Effector CD4-positive, alpha-beta T cell (primary cell): ENCODE data around the gene CLNK.
A peak's percentile ranks its signal among the peaks of the same experiment; 100 is the strongest.

Experiments
- DNase-seq: peaks from one replicate; pipeline ENCODE4 v3.0.0-alpha.2; 2020

CLNK gene

DNA sequence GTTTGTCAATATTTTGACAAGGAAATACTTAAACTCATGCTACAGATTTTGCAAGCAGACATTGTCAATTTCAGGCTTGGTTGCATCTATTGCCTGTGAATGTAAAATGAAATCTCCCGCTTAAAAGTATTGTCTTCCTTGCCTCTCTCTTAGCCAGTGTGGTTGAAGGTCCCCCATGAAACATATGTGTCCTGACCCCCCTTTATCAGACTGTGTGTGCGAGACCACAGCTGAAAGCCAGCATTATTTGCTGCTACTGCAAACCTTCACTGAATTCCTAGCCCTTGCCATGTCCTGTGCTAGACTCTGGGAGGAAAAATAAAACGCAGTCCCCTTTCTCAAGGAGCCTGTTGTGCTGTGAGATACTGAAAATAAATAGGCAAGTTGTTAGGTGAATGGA is 16.6 kb upstream of the CLNK start:
- DNase-seq = no peak

DNA sequence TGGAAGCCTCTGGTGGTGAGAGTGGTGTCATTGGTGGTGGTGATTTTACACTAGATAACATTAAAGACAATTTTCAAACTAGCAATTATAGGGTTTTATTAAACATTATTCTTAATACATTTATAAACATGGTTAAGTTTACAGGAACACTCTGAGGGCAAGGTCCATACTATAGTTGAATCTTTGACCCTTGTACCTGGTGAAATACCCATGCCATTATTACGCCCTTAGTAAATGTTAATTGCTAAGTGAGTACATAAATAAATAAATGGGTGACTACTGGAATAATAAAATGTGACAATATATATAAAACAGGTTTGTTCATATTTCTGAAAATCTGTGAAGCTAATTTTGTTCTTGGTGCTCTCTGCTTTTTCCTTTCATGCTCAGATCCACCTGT is 13.6 kb upstream of the CLNK start:
- DNase-seq = no peak

DNA sequence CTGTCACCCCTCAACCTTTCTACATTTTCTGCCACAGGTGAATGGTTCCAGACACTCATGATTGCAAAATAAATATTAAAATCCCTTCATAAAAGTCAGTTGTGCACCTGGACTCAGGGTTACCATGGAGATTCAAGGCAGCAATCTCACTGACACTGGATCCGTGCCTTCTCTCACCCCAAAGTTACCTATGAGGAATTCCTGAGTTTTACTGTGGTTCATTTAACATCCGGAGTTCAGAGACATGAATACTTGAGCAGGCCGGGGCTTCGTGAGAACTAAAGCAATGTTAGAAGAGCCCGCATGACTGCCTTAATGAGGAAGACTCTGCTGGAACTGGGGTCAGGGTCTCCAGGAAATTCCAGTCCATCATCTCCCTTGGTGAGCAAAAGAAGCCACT is 12.5 kb upstream of the CLNK start:
- DNase-seq = no peak

DNA sequence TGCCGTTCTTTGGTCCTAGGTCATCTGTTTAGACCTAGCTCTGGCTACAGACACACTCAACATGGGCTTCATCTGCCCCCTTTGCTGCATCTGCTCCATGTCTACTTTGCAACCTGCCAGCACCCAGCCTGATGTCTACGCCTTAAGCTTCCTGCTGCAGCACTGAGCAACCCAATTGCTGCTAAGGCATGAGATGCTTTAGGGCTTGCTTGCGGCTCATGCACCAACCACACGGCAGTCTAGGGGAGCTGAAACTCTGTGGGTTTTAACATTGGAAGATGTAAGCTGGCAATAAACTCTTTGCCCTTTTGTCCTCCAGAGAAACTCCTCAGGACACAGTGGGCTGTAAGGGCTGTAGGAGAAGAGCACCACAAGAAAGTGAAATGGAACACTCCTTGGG is 11.7 kb upstream of the CLNK start:
- DNase-seq = no peak

DNA sequence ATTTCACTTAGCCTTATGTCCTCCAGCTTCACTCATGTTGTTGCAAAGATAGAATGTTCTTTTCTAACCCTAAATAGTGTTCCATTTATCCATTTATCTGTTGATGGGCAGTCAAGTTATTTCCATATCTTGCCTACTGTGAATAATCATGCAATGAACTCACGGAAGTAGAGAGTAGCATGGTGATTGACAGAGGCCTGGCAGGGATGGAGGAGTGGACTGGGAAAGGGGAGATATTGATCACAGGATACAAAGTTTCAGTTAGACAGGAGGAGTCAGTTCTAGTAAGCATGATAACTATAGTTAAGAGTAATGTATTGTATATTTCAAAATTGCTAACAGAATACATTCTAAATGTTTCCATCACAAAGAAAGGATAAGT is 10.3 kb upstream of the CLNK start:
- DNase-seq = no peak

DNA sequence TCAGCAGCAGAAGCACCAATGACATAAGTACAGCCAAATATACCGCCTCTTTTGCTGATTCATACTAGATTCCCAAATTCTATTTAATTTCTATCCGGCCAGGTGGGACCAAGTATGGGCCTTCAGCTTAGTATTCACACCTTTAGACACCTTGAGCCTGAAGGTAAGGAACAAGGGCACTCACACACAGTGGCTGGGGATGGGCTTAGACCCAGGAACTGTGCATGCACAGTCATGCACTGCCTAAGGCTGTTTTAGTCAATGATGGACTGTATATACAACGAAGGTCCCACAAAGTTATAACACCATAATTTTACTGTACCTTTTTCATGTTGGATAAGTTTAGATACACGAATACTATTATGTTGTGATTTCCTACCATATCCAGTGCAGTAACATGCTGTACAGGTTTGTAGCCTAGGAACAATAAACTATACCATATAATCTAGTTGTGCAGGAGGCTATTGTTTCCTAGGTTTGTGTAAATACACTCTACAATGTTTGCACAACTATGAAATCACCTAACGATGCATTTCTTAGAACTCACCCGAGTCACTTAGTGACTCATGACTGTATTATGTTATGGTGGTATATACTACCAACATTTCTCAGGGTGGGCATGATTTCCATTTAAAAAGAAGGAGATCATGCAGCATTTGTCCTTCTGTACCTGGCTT is 9.7 kb upstream of the CLNK start:
- no peak for DNase-seq

DNA sequence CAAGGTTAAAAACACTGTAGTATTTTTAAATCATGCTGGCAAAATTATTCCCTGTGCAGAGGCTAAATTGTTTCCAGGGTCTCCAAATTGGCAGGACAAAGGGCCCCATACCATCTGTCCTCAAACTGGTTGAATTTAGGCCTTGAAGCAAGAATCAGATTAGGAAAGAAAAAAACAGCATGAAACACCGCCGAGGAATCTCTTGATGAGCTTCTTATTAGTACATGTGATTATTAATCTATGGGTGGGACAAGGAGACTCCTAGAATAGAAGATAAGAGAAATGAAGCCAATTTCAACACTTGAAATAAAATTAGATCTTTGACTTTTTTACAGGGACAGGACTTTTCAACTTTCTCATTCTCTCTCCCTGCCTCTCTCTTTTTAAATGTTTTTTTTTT is 7.1 kb upstream of the CLNK start:
- no peak for DNase-seq

DNA sequence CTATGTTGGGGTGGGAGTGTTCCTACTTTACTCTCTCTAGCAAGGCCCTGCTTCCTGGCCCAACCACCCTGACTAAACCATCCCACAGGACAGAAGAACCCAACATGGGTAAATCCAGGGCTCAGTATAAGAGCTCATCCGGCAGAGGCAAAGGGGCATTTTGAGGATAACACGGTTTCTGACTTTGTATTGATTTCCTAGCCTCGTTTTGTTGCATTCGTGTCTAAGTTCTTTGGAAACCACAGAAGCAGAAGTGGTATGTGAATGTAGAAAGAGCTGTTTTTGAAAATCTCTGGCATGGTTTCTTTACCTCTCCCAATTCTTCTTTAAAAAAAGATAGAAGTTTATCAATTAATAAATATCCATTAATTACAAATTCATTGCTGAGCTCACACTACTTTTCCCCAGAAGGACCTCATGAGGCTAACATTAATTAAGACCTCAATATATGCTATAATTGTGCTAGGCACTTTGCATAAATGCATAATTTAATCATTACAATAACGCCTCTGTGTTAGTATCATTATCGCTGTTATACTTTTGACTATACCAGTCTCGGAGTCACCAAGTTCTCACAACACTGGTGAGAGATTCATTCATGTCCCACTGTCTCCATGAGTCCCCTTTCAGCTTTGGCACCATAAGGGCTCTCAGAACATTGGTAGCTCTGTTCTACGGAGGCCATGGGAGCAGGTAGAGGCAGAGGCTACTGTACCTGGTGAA is 5.8 kb upstream of the CLNK start:
- no peak for DNase-seq

DNA sequence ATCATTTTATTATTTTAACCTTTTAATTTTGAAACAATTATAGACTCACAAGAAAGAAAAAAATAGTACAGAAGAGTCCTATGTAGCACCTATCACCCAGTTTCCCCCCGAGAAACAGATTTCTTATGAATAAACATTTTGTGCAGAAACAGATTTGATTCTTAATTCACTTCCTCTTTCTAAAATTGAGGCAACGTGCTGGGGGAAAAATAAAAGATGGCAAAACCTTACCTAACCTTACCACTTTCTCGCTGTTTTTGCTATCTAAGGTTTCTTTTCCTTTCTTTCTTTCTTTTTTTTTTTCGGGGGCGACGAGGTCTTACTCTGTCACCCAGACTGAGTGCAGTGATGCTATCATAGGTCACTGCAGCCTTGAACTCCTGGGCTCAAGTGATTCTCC is 4.3 kb upstream of the CLNK start:
- DNase-seq = no peak

DNA sequence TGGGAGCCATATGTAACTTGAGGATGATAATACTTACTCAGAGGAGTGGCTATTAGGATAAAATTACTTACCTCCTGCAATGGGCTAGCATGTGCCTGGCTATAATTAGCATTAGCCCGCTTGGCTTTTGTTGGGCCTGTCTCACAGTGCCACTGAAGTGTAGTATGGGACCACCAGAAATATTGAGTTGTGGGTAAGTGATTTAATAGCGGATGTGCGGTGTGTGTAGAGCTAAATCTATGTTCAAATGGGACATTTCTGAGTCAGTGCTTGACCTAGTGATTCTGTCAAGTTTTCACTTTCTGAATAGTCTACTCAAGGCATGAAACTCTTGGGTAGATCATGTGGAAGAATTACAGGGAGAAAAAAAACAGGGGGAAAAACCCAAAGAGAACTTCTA is 3.5 kb upstream of the CLNK start:
- no peak for DNase-seq

DNA sequence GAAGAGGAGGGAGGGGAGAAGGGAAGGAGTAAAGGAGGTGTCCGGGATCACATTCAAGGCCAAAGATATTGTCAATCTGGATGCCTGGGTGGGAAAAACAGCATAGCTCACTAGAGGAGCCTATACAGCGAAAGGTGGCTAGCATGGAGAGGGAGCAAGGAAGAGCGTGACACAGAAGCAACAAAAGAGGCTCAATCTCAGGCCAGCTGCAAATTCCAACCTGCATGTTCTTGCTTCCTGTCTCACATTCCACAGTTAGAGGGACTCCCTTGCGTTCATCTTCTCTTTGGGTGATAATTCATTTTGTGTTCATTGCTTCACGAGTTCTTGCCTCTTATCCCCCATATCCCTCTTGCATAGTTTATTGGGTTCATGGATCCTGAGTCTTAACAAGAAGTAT is 3.0 kb upstream of the CLNK start:
- no peak for DNase-seq

DNA sequence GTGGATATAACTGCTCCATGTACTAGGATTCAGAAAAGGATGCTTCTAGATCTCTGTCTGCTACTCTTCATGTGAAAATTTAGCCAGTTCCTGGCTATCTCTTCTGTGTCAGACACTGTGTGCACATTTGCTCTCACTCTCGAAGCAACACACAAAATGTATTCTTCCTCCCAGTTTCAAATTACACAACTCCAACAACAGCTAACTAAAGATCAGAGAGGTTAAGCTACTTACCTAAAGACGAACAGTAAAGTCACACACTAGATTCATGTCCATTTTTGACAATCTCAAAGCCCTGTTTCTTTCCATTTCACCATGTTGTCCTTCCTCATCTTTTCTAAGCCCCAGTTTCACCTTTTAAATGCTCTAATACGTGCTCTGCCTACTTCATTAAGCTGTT is 2.2 kb downstream of the CLNK start:
- no peak for DNase-seq

DNA sequence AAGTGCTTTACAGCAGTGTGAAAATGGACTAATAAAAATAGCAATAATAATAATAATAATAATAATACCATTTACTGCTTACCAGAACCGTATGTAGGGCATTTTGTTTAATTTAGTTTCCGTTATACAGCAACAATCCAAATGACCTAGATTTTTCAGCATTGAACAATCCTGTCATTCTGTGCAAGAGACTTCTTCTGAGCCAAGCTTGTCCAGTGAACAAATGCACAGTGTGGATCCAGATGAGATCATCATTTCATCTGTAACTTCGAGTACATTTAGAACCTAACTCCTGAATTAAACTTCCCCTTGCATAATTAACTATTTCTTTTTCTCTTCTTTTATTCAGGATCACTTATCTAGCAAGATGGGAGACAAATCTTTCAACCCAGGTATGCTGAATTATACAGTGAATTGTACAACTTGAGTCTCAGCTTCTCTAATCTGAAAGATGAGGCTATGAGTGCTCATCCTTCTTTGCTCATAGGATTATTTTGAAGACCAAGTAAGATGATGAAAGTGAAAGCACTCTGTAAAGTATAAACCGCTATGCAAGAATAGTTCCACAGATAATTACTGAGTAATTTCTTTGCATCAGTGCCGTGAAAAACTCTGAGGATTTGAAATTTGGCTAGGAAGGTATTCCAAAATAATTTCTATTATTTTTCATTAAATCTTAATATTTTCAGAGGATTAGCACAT is 6.6 kb downstream of the CLNK start:
- no peak for DNase-seq

DNA sequence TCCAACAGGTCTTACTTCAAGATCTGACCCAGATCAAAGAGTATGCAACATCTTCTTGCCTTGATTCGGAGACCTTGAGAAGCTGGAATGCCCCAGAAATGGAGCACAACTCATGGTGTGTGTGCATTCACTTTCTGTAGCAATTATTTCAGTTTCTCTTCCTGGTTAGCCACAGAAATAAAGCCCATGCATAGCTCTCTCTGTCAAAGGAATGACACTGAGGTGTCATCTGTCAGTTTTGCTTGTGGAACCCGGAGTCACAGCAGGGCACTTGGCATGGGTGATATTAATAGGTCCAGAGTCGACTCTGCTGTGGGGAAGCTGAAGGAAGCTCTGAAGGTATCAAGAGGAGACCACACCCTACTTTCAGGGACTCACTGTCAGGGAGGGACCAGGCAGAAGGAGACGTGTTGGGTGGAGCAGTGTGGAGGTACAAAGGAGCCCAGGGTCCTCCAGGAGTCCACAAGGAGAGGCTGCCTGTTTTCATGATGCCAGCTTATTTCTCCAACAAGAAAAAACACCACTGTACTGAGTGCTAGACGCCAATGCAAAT is 10.7 kb downstream of the CLNK start:
- DNase-seq = no peak

DNA sequence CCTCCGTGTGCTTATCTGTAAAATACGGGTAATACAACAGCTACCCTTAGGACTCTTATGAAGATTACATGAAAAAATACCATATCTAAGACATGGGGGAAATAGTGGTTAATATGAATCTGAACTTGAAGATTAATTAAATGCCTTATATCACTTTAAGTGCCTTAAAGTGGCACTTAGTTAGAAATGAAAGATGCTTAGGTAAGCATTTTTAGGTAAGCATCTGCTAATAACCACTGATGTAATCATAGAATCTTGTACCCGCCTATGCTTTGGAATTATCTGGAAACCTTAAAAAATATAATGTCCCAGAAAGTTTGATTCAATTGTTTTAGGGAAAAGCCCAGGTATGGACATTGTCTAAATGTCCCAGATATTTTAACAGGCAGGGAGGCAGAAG is 12.2 kb downstream of the CLNK start:
- DNase-seq = no peak

DNA sequence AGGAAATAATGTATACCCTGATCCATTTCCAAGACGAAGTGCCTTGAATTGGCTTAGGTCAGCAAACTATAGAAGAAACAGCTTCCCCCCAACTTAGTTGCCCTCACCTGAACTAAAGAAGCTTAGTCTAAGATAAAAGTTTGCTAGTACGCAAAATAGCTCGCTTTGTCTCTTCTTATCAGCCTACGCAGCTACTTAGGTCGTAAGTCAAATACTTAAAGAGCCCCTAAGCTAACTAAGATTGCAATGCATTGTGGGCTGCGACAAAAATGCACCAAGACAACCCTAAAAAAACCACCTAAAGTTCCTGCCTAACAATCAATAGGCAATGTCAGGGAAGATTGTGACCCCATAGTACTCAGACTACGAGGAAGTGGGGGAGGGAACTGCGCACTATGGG is 12.8 kb downstream of the CLNK start:
- DNase-seq = no peak

DNA sequence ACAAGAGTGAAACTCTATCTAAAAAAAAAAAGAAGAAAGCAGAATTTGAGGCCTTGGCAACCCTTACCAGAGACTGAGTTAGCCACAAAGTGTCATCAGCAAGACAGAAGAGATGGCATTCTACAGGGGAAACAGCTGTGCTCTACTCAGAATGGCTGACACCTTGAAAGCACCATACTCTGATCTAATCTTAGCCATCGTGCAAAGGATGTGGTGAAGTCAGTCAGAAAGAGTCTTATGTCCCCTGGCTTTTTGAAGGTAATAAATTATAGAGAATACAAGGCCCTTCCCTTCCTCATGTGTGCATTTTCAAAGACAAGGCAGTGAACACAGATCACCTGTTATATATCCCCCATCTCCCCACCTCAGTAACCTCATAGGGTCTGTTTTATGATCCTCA is 13.2 kb downstream of the CLNK start:
- DNase-seq = peak; percentile 15

DNA sequence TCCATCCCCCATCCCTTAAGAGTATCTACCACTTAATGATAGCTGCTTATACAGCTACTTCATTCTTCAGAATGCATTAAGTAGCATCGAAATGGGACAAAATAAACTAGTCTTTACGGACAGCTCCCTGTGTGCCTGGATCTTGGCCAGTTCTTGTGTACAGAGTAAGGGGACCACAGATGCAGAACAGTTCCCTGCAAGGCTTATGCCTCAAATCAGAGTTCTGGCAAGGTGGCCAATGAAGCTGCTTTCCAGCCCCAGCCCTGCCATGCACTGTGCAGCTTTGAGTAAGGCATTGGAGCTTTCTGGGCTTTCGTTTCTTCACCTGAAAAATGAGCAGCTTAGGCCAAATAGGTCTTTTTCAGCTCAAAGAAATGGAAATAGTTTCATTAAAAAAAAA is 14.2 kb downstream of the CLNK start:
- no peak for DNase-seq

DNA sequence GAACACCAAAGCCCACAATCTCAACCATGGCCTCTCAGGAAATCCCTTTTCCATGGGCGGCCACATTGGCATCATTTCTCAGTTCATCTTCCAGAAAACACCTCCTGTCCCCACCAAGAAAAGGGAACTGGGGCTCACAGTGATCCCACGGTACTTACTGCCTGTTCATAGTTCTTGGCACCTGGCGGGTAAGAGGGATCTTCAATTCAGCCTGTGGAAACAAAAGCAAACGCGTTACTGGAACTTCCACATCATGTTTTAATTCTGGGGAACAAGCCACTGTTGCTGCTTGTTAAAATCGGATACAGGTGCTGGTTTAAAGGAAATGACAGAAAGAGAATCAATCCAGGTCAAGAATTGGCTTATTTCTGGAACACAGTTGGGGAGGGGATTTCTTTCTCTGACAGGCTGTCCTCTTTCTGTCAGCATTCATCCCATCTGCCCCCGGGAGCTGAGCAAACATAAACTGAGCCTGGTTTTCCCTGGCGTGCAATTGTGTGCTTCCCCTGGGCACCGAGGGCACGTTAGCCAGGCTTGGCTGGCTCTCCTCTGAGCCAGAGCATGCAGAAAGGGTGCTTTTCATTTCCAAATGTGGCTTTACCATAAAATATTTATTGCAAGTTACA is 16.8 kb downstream of the CLNK start:
- DNase-seq = no peak

DNA sequence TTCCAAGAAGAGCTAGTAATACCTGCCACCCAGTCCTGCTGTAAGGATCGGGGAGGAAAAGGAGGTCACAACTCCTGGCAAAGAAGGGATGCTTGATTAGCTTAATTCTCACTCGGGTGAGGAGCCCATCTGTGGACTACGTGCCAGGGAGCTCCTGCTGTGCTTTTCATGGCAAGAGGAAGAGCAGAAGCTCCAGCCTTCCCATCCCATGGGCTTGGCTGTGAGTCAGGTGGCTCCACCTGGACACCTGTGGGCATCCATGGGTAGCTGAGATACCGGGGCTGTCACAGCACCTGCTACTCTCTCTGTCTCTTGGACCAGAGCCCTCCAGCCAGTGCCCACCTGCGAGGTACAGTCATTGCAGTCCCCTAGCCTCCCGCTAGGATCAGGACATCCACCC is 18.0 kb downstream of the CLNK start:
- DNase-seq = no peak

DNA sequence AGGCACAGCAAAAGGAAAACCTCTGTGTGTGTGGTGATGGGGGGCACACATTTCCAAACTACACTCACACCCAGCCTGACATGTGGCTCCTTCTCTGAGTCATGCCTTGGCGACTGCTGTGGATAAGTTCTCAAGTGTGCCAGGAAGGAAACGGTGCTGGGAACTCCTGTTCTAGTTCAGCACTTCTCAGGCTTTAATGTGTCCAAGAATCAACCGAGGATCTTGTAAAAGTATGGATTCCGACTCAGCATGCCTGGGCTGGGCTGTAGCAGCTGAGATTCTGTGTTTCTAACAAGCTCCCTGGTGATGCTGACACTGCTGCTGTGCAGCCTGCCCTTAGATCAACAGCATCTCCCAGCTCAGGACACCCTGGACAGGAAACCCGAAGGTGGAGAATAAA is 20.2 kb downstream of the CLNK start:
- DNase-seq = no peak

DNA sequence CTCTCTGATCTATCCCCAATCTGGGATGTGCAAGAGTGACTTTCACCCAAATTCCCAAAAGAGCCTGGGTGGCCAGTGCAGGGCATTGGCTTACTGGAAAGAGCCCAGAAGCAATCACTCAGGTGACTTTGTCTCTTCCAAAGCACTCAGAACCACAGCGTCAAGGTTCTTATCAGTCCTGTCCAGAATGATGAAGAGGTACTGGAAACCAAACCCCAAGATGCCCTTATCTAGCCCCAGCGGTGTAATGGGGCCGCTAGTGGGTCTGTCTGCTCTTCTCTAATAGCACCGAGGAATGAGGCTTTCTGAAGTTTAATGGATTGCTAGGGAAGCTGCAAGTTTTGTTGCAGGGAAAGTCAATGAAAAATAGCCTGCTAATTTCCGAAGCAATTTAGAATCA is 21.6 kb downstream of the CLNK start:
- DNase-seq = no peak

DNA sequence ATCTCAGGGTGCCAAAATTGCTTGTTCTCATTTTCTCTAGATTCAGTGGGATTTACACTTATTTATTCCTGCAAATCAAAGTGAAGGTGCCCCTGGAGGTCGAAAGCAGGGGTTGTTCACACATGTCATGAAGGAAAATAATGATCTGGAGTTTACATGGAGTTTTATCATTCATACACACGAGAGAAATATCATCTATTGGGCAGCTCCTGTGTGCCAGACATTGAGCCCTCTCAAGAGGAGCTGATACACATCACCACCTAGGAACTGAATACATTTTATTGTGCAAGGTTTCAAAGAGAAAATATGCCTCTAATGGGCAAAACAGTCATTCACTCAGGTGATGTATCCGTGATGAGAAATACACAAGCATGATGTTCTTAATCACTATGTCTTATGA is 23.5 kb downstream of the CLNK start:
- DNase-seq = no peak

DNA sequence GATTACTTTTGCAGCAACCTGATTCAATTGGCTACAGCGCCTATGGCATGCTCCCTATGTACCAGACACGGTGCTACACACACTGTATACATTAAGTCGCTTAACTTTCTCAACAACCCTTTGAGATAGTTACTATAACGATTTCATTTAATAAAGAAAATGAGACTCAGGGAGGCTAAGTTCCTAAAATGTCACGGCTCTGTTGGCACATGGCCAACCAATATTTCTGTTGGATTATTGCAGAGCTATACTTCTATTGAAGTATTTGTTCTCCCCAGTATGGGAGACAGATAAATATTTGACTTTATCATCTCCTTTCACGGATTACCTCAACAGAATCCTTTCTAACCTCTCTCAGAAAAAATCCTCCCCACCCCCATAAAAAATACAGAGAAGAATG is 25.3 kb downstream of the CLNK start:
- no peak for DNase-seq
